ENCODE results near the gene SDK1.
"Not testable (repeated sequence)": the region's sequence is repeated elsewhere in the genome, so short reads cannot be mapped to it uniquely, and the experiment has no call there.

Gene SDK1

GRCh38 chr7:3937605-3938004 lies 636.6 kb downstream of the SDK1 start:
- Histone ChIP-seq H3K27ac (ENCODE audit: extremely low read depth, low read depth, low read length) (no peak overlapping the region), H3K4me3 (ENCODE audit: low read depth, low read length) (no peak overlapping the region), H3K36me3 (ENCODE audit: control insufficient read depth in 2 of 2, insufficient read depth in 1 of 2, low read length in 2 of 2) (no peaks in the 10 kb centered on the region), H3K4me1 (ENCODE audit: control insufficient read depth, insufficient read depth, low read length) (no peaks in the 10 kb centered on the region), H3K9me3 (ENCODE audit: control insufficient read depth, insufficient read depth, low read depth, low read length) (no peaks in the 10 kb centered on the region)
- no peak for TF ChIP-seq KLF8 (tag by site-specific recombination; IDR thresholded peaks at IDR 0.05)
- TF ChIP-seq GLI2 (tag by site-specific recombination; IDR thresholded peaks at IDR 0.05; ENCODE audit: borderline replicate concordance, low read depth) = no peak
- TF ChIP-seq, protein P1, sequence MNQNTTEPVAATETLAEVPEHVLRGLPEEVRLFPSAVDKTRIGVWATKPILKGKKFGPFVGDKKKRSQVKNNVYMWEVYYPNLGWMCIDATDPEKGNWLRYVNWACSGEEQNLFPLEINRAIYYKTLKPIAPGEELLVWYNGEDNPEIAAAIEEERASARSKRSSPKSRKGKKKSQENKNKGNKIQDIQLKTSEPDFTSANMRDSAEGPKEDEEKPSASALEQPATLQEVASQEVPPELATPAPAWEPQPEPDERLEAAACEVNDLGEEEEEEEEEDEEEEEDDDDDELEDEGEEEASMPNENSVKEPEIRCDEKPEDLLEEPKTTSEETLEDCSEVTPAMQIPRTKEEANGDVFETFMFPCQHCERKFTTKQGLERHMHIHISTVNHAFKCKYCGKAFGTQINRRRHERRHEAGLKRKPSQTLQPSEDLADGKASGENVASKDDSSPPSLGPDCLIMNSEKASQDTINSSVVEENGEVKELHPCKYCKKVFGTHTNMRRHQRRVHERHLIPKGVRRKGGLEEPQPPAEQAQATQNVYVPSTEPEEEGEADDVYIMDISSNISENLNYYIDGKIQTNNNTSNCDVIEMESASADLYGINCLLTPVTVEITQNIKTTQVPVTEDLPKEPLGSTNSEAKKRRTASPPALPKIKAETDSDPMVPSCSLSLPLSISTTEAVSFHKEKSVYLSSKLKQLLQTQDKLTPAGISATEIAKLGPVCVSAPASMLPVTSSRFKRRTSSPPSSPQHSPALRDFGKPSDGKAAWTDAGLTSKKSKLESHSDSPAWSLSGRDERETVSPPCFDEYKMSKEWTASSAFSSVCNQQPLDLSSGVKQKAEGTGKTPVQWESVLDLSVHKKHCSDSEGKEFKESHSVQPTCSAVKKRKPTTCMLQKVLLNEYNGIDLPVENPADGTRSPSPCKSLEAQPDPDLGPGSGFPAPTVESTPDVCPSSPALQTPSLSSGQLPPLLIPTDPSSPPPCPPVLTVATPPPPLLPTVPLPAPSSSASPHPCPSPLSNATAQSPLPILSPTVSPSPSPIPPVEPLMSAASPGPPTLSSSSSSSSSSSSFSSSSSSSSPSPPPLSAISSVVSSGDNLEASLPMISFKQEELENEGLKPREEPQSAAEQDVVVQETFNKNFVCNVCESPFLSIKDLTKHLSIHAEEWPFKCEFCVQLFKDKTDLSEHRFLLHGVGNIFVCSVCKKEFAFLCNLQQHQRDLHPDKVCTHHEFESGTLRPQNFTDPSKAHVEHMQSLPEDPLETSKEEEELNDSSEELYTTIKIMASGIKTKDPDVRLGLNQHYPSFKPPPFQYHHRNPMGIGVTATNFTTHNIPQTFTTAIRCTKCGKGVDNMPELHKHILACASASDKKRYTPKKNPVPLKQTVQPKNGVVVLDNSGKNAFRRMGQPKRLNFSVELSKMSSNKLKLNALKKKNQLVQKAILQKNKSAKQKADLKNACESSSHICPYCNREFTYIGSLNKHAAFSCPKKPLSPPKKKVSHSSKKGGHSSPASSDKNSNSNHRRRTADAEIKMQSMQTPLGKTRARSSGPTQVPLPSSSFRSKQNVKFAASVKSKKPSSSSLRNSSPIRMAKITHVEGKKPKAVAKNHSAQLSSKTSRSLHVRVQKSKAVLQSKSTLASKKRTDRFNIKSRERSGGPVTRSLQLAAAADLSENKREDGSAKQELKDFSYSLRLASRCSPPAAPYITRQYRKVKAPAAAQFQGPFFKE (tag by site-specific recombination; IDR thresholded peaks at IDR 0.05; ENCODE audit: borderline replicate concordance) = no peak
- TF ChIP-seq ZNF623 (tag by site-specific recombination; IDR thresholded peaks at IDR 0.05) = no peak
- no peak for TF ChIP-seq SP7 (tag by site-specific recombination; IDR thresholded peaks at IDR 0.05)
- TF ChIP-seq ZNF121 (tag by site-specific recombination; IDR thresholded peaks at IDR 0.05) = no peak
- no peak for TF ChIP-seq ZNF214 (tag by site-specific recombination; IDR thresholded peaks at IDR 0.05; ENCODE audit: borderline replicate concordance)
- no peak for TF ChIP-seq PBX3 (CRISPR knock-in tag; IDR thresholded peaks at IDR 0.05)
- TF ChIP-seq GLI4 (tag by site-specific recombination; IDR thresholded peaks at IDR 0.05) = no peak
- no peak for TF ChIP-seq ZSCAN30 (tag by site-specific recombination; IDR thresholded peaks at IDR 0.05)
- TF ChIP-seq, protein P2, sequence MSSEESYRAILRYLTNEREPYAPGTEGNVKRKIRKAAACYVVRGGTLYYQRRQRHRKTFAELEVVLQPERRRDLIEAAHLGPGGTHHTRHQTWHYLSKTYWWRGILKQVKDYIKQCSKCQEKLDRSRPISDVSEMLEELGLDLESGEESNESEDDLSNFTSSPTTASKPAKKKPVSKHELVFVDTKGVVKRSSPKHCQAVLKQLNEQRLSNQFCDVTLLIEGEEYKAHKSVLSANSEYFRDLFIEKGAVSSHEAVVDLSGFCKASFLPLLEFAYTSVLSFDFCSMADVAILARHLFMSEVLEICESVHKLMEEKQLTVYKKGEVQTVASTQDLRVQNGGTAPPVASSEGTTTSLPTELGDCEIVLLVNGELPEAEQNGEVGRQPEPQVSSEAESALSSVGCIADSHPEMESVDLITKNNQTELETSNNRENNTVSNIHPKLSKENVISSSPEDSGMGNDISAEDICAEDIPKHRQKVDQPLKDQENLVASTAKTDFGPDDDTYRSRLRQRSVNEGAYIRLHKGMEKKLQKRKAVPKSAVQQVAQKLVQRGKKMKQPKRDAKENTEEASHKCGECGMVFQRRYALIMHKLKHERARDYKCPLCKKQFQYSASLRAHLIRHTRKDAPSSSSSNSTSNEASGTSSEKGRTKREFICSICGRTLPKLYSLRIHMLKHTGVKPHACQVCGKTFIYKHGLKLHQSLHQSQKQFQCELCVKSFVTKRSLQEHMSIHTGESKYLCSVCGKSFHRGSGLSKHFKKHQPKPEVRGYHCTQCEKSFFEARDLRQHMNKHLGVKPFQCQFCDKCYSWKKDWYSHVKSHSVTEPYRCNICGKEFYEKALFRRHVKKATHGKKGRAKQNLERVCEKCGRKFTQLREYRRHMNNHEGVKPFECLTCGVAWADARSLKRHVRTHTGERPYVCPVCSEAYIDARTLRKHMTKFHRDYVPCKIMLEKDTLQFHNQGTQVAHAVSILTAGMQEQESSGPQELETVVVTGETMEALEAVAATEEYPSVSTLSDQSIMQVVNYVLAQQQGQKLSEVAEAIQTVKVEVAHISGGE (tag by site-specific recombination; conservative IDR thresholded peaks at IDR 0.05; ENCODE audit: low read depth) = no peak
- no peak for TF ChIP-seq ZNF48 (tag by site-specific recombination; IDR thresholded peaks at IDR 0.05)
- no peak for TF ChIP-seq ZNF169 (tag by site-specific recombination; IDR thresholded peaks at IDR 0.05)
- no peak for TF ChIP-seq ZBTB44 (tag by site-specific recombination; IDR thresholded peaks at IDR 0.05)
- no peak for TF ChIP-seq SETDB1 (IDR thresholded peaks at IDR 0.05; ENCODE audit: insufficient read length, low read length)
- ChIA-PET POLR2A (no interaction called here), CTCF (no interaction called here)

GRCh38 chr7:3941706-3942105 lies 640.7 kb downstream of the SDK1 start:
- H3K36me3 ChIP-seq (ENCODE audit: control insufficient read depth in 2 of 2, insufficient read depth in 1 of 2, low read length in 2 of 2); POLR2A ChIA-PET; CTCF ChIA-PET; H3K4me1 ChIP-seq (ENCODE audit: control insufficient read depth, insufficient read depth, low read length); H3K27ac ChIP-seq (ENCODE audit: extremely low read depth, low read depth, low read length); H3K4me3 ChIP-seq (ENCODE audit: low read depth, low read length); H3K9me3 ChIP-seq (ENCODE audit: control insufficient read depth, insufficient read depth, low read depth, low read length): not testable (repeated sequence)

Data from HEK293 (cell line).